Stimulated activated CD8-positive, alpha-beta memory T cell treated with anti-CD3 and anti-CD28 coated beads, Interleukin-7, amount 100 ng/mL, for 1 hour (primary cell): Measurements from ENCODE around the gene NEK8.

ENCODE experiments used
- DNase-seq, 2 donors: peaks; one replicate each; pipeline ENCODE4 v3.0.0-alpha.2; 2020; ENCODE audit warnings: low read depth in 2 of 2

The NEK8 gene

GRCh38 chr17:28728364-28729200 lies at the start of gene NEK8:
NEK8 (plus strand) TSS chr17:28728788; CDS start chr17:28728814, 26 bp downstream.
- peak; percentile 94 to 98 for DNase-seq

DNA sequence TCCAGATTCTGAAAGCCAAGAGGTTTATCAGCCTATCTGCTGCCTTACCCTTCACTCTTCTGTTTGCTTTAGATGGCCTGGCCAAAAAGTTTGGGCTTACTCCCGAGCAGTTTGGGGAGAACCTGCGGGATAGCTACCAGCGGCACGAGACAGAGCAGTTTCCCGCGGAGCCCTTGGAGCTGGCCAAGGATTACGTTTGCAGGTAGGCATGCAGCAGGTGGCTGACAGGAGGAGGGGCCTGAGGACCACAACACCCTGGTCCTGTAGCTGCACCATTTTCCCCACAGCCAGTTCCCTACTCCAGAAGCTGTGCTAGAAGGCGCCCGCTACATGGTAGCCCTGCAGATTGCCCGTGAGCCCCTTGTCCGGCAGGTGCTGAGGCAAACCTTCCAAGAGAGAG lies 45.9 kb upstream of the NEK8 start:
- DNase-seq: no peak

DNA sequence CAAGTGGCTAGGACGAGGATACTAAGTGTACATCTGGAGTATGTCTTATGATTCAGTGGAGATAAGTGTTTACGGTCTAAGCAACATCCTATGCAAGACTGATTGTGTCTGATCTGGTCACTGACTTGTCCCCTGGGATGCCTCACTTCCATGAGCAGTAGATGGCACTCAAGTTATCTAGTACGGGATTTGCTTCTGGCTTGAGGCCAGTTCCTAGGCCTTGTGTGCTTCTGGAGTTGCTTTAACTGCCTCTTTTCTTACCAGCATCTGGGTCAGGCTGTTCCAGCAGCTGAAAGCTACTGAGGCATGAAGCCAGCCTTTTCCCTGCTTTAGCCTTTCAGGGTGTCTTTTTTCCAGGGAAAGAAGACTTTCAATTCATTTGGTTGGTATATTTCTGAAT lies 43.6 kb upstream of the NEK8 start:
- no peak for DNase-seq

GRCh38 chr17:28685366-28685765 lies 43.2 kb upstream of the NEK8 start:
- DNase-seq: no peak

DNA sequence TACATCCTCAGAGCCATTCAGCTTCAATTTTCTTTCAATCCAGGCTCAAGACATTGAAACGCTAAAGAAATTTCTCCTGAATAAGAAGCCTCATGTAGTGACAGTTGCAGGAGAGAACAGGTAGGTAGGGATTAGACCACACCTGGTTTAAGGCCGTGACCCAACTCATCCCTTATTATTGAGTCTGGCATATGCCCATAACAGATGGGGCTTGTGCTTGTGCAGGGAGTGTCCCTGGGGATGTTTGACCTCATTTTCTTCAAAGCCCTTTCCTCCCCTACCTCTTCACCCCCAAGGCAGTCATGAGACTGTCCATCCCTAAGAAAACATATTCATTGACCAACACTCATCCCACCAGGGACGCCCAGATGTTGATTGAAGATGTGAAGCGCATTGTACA lies 42.3 kb upstream of the NEK8 start:
- DNase-seq: no peak

DNA sequence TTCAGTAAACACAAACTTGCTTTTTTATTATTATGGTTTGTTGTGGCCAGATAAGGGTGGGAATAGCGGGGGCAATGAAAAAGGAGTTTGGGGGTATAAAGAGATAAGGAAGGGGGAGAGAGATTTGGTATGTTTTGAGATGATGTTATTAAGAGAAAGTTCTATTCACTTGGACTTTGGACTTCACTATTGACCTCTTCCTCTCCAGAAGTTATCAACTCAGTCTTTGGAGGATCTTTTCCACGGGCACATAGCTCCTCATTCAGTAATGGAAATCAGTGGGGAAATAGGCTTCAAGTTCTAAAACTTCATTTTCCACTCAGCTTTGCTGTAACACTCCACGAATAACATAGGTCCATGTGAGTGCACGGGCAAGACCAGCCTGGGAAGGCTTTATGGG lies 40.1 kb upstream of the NEK8 start:
- DNase-seq: no peak

- DNase-seq: no peak
Measured at GRCh38 chr17:28689011-28689410, 39.6 kb upstream of the NEK8 start.

DNA sequence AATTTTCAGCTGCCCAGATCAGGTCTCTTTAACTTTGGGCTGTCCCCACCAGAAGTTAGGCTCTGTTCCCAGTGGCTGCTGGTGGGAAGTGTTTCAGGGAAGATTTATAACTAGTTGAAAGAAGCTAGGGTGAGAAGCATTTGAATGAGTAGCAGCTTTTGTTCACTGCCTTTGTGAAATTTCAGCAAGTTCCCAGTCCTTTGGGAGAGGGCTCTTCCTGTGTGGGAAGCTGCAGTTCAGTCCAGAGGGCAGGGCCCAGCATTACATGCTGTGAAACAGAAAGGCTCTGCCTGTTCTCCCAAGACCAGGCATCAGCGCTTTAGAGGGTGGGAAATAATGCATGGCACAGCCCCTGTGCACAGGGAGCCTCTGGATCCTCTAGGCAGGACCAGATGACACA lies 34.7 kb upstream of the NEK8 start:
- DNase-seq: no peak

DNA sequence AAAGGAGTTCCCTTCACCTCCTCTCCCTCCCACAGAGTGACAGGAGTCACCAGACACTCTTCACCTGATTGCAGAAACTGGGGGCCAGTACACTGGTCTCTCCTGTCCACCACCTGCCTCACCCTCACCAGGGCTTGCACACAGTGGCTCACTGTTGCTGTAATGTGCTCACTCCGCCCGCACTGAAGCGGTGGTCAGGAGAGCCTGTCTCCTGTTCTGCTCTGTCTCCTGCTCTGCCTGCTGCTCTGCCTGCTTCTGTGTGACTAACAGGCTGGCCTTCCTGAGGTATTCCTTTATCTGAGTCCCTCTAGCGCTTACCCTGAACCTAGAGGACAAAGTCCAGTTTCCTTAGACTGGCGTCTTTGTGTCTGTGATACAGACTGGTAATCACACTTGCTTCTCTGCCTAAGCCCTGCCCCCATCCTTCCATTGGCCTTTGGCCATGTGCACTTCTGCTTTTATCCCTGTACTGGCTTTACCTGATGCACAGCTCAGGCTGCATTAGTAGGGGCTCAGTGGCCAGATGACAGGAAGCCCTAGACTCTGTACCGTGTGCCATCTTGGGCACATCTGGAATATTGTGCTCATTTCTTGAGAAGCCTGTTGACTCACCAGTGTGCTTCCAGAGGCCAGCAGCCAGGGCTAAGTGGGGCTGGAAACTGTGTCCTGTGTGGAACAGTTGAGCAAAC lies 30.2 kb upstream of the NEK8 start:
- DNase-seq: no peak

- DNase-seq: no peak
Measured at GRCh38 chr17:28700278-28700677, 28.3 kb upstream of the NEK8 start.

DNA sequence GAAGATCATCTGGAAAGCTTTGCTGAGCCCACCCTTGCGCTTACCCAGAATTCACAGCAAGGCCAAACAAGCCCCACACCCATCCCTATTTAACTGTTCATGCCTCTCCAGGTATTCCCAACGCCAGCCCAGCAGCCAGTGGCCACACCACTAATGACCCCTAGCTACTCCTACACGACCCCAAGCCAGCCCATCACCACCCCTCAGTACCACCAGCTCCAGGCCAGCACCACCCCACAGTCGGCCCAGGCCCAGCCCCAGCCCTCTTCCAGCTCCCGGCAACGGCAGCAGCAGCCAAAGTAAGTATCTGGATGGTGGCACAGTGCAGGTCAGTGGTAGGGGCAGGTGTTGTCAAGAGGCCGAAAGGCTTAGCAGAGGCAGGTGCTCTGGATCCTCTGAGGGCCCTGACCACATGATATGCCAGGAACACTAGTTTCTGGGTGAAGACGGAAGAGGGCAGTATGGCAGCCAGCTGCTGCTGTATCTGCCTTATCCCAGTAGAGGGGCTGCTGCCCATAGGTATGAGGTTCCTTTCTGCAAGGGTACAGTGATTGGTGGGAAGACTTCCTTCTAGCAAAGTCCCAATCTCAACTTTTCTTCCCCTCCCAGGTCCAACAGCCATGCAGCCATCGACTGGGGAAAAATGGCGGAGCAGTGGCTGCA lies 27.6 kb upstream of the NEK8 start:
- no peak for DNase-seq

DNA sequence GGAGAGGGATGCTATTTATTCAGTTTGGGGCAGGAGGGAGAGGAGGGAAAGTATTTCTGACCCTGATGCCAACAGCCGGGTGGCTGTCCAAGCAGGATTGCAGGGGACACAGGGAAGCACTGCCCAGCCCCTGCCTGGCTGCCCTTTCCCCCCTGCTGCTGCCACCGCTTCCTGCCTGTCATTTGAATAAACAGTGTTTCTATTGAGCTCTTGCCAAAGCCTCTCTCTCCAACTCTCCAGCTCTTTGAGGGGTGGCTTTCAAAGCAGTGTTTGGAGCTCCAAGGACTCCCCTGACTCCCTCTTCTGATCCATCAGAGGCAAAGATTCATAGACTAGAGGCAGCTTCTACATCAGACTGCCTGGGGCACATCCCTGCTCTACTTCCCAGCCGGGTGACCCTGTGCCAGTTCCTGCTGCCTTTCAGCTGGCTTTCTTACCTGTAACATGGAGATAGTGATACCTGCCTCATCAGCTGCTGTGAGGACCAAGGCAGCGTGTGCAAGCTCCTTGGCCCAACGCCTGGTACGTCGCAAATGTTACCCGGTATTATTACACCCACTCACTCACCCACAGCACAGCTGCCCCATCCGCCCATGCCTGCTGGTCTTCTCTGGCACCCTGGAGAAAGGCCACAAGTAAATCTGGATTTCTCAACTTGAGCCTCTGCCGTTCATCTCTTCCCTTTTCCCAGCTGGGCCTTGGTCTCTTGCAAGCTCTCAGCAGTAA lies 26.4 kb upstream of the NEK8 start:
- DNase-seq: no peak

DNA sequence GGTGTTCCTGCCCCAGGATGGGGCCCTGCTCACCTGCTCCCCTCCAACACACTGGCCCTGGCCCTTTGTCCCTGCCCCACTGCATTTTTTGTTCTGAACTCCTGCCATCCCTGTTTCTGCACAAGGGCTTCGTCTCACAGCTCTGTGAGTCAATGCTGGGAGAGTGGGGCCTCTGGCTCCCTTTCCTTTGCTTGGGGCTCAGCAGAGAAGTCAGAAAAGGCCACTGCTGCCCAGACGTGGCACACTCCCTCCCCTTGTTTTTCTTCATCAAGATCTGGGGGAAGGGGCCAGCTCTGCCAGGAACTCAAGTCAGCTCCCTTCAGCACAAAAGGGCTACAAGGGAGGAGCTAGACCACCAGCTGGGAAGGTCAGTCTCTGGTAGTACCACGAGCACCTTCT lies 25.8 kb upstream of the NEK8 start:
- no peak for DNase-seq

DNA sequence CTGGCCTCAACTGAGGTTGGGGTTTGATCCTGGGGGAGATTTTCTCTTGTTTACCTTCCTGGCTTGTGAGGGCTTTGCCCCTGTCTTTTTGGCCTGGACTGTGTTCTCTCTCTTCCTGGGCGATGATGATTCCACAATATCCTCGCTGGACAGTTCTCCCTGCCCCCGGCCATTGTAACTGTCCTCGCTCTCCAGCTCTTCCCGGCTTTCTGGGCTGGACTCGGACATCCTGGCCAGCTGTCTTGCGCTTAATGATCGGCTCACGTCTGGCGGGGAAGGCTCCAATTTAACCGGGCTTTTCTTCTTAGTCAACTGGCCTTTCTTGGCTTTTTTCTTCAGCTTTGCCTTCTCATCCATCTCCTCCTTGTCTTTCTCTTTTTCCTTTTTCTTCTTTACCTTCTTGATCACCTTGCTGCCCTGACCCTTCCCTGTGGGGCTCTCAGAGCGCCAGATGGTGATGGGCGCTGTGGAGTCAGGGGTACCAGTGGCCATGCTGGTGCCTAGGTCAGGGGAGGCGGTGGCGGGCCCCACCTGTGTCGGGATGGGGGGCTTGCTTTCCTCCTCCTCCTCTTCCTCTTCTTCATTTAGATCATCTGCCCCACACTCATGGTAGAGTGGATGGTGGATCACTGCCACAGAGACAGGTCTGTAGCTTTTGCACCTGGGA lies 24.9 kb upstream of the NEK8 start:
- DNase-seq: no peak

DNA sequence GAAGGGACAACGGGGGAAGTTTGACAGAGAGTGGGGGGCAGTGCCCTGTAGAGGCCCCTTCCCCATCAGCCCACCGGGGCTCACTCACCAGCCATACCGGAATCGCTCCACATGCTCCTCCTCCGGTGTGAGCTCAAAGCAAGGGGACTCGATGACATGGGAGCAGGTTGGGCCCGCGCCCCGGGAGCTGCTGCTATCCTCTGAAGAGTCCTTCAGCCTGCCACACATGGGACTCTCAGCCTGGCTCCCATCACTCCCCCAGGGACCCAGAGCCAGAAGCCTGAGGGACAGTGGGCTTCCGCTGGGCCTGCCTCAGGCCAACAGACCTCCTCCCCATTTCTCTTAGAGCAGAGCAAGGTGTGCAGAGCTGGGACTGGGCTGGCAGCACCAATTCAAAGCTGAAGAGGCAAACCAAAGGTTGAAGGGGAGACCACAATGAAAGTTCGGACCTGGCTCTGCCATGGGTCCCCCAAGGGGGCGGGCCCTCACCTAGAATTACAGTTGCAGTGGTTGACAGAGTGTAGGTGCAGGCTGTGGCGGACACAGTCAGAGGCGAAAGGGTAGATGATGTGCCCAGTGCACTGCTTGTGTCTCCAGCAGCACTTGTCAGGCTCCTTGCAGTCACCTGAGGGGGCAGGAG lies 24.2 kb upstream of the NEK8 start:
- no peak for DNase-seq

DNA sequence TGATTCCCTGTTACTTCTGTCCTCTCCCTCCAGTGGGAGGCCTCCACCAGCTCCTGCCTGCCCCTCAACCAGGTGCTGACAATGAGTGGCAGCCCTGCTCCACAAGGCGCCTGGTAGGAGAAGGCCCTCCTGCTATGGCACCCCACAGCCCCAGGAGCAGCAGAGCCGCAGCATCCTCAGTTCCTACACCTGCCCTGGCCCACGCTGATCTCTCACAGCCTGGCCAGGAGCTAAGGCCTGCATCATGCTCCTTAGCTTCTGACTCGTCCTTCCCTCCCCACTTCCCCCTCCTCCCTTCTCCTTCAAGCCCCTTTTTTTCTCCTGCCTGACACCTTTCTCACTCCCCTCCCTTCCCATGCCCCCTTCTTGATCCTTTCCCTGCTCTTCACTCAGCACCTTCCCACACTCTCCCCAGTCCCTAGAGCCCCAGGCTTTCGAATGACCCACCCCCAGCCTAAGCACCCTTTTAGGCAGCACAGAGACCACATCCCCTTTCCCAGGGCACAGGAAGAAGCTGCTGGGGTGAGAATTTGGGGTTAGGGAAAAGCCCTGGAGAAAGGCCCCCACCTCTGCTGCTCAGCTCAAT lies 23.4 kb upstream of the NEK8 start:
- no peak for DNase-seq

GRCh38 chr17:28705728-28706334 lies 22.8 kb upstream of the NEK8 start:
- no peak for DNase-seq

DNA sequence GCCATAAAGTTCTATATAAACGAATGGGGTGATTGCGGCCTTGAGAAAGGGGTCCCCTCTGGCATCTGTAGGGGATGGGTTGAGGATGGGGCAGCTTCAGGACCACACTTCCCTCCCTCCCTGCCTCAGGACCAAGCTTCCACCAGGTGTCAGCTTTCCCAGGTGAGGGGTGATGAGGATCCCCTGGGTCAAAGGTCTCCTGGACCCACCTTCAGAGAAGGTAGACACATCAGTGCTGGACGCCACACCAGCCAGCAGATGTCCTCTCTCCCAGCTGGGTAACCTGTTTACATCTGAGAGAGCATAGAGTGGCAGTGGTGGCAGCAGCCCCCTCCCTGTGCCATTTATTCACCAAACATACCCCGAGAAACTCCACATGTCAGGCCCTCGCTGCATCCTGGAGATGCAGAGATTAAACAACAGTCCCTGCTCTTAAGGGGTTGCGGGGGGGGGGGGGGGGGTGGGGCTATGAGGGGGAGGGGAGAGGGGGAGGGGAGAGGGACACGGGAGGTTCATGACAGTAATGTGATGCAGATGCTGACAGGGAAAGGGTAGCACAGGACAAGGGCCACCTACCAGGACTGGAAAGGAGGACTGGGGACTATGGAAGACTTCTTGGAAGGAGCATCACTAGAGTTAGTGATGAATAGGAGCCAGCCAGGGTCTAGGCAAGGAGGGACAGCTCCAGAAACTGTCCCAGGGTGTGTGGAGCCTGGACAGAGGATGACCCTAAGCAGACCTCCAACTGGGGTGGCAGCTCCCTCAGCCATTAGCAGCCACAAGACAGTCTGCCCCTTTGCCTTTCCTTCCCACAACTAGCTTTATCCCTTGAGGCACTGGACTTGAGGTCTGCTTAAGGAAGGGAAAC lies 21.9 kb upstream of the NEK8 start:
- no peak for DNase-seq

GRCh38 chr17:28707339-28707720 lies 21.3 kb upstream of the NEK8 start:
- no peak for DNase-seq
